Superior temporal gyrus (tissue), 1 donor: ENCODE data around the gene TIMELESS.
"Not testable (repeated sequence)": the region's sequence is repeated elsewhere in the genome, so short reads cannot be mapped to it uniquely, and the experiment has no call there.

ENCODE experiments used
- DNase-seq: peaks from one replicate; pipeline ENCODE4 v3.0.0-alpha.2; 2016; ENCODE audit errors: extremely low spot score

TIMELESS gene

GRCh38 chr12:56411781-56412639 is 37.2 kb downstream of the TIMELESS start:
- DNase-seq, result no peak

- DNase-seq, result no peak
Measured at GRCh38 chr12:56410768-56411167, 38.5 kb downstream of the TIMELESS start.

- DNase-seq, result no peak
Measured at GRCh38 chr12:56408799-56409417, 40.3 kb downstream of the TIMELESS start.

GRCh38 chr12:56404227-56404626 is 45.0 kb downstream of the TIMELESS start:
- not testable (repeated sequence) for DNase-seq

- not testable (repeated sequence) for DNase-seq
Measured at GRCh38 chr12:56401612-56402011, 47.6 kb downstream of the TIMELESS start.

GRCh38 chr12:56401125-56401524 is 48.1 kb downstream of the TIMELESS start:
- DNase-seq, result not testable (repeated sequence)

GRCh38 chr12:56399466-56399865 is 49.8 kb downstream of the TIMELESS start:
- DNase-seq, result not testable (repeated sequence)

- DNase-seq, result no peak
Measured at GRCh38 chr12:56398324-56398723, 50.9 kb downstream of the TIMELESS start.

- no peak for DNase-seq
Measured at GRCh38 chr12:56392331-56392730, 56.9 kb downstream of the TIMELESS start.

GRCh38 chr12:56391721-56392120 is 57.5 kb downstream of the TIMELESS start:
- no peak for DNase-seq

GRCh38 chr12:56389412-56389811 is 59.8 kb downstream of the TIMELESS start:
- no peak for DNase-seq

- no peak for DNase-seq
Measured at GRCh38 chr12:56387152-56387736, 62.0 kb downstream of the TIMELESS start.

GRCh38 chr12:56385873-56386272 is 63.4 kb downstream of the TIMELESS start:
- DNase-seq, result no peak

GRCh38 chr12:56382611-56383010 is 66.6 kb downstream of the TIMELESS start:
- DNase-seq, result no peak

- DNase-seq, result no peak
Measured at GRCh38 chr12:56377989-56378316, 71.3 kb downstream of the TIMELESS start.

GRCh38 chr12:56377310-56377988 is 71.8 kb downstream of the TIMELESS start:
- DNase-seq, result no peak

- no peak for DNase-seq
Measured at GRCh38 chr12:56375598-56376434, 73.4 kb downstream of the TIMELESS start.

GRCh38 chr12:56374726-56375597 is 74.3 kb downstream of the TIMELESS start:
- DNase-seq, result no peak

GRCh38 chr12:56373515-56373914 is 75.7 kb downstream of the TIMELESS start:
- no peak for DNase-seq

GRCh38 chr12:56366948-56367347 is 82.3 kb downstream of the TIMELESS start:
- DNase-seq, result no peak
